Measurements from ENCODE around the gene DSCAML1.

DNA sequence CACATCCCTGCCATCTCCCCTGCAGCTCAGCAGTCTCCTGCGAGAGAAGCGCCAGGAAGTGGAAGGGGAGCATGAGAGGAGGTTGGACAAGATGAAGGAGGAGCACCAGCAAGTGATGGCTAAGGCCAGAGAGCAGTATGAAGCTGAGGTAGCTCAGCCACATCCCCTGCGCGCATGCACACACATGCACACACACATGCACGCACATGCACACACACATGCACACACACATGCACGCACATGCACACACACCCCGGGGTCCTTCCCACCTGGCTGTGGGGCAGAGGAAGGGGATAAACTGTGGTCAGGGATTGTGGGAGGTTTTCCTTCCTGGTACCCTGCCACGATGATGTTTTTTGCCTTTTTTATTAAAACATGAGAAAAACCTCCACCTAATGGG, 404.0 kb downstream of the DSCAML1 start:
- TF ChIP-seq CTCF (IDR thresholded peaks at IDR 0.05; ENCODE audit: insufficient read depth, low read depth, low read length) (no peak), EZH2 (IDR thresholded peaks at IDR 0.05; ENCODE audit: insufficient read depth, low read length) (no peak)
